ENCODE results near the gene TOMM70. TPM values are rescaled to one million over a fixed set of nuclear protein-coding genes. Genes with fewer than 3 reads are reported as not detected.

Gene TOMM70
- total and polyA plus RNA-seq, 2 of the 13 experiments (the other 11 are each of a cell fraction or from before 2014, with no cell fraction given), result 27.0 to 77.2 TPM

DNA sequence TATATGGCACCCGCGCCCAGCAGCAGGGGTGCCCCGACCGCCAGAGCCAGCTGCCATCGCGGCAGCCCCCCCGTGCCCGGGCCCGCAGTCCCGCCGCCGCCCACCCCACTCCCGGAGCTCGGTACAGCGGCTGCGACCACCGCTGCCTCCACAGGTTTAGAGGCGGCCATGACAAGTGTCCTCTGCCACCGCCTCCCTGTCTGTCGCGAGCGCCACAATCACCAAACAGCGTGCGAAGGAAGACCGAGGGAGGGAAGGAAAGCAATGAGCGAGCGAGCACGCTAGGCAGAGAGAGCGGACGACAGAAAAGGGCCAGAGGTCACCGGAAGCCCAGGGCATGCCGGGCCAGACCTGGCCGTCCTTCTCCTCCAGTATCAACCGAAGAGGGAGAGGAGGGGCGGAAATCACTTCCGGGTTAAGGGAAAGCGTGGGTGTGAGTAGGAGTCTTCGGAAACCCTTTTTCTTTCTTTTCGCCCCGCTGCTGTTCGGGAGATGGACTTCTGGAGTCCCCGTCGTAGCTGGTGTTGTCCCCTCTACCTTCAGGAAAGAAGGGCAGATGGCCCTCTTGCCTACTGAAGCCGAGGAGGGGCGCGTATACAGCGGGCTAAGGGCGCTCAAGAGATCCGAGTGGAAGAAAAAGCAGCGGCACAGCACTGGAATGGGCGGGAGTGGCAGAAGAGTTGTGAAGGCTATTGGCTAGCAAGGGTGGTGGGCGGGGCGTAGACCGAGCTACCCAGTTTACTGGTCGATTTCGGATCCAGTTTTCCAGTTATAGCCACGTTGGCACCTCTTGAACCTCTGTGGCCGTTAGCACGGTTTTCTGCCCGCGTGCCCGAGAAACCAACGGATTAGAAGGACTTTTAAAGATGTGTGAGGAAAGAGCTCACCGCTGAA, at the start of gene TOMM70, which contains the start of gene LNP1 (continued):
- TF ChIP-seq, protein P1, sequence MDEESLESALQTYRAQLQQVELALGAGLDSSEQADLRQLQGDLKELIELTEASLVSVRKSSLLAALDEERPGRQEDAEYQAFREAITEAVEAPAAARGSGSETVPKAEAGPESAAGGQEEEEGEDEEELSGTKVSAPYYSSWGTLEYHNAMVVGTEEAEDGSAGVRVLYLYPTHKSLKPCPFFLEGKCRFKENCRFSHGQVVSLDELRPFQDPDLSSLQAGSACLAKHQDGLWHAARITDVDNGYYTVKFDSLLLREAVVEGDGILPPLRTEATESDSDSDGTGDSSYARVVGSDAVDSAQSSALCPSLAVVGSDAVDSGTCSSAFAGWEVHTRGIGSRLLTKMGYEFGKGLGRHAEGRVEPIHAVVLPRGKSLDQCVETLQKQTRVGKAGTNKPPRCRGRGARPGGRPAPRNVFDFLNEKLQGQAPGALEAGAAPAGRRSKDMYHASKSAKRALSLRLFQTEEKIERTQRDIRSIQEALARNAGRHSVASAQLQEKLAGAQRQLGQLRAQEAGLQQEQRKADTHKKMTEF (CRISPR knock-in tag; IDR thresholded peaks at IDR 0.05), result peak; percentile 73
- TF ChIP-seq RBM22 (optimal IDR thresholded peaks at IDR 0.05; ENCODE audit: low read length) (peak; percentile 82), HHEX (CRISPR knock-in tag; IDR thresholded peaks at IDR 0.05) (no peak), ZNF234 (CRISPR knock-in tag; conservative IDR thresholded peaks at IDR 0.05) (0 out of 2 replicates have a peak, but pooled peaks have one; percentile 61), PRMT3 (CRISPR knock-in tag; IDR thresholded peaks at IDR 0.05; ENCODE audit: borderline replicate concordance, low read depth) (peak; percentile 84; the same call in 1 of the 2 replicates), HNRNPUL1 (IDR thresholded peaks at IDR 0.05; ENCODE audit: low read depth, low read length) (no peak), FOXJ3 (CRISPR knock-in tag; IDR thresholded peaks at IDR 0.05; ENCODE audit: borderline replicate concordance) (peak; percentile 66; the same call in 1 of the 2 replicates), GTF3A (CRISPR knock-in tag; conservative IDR thresholded peaks at IDR 0.05) (0 out of 2 replicates have a peak, but pooled peaks have one; percentile 46)
- TF ChIP-seq, protein P2, sequence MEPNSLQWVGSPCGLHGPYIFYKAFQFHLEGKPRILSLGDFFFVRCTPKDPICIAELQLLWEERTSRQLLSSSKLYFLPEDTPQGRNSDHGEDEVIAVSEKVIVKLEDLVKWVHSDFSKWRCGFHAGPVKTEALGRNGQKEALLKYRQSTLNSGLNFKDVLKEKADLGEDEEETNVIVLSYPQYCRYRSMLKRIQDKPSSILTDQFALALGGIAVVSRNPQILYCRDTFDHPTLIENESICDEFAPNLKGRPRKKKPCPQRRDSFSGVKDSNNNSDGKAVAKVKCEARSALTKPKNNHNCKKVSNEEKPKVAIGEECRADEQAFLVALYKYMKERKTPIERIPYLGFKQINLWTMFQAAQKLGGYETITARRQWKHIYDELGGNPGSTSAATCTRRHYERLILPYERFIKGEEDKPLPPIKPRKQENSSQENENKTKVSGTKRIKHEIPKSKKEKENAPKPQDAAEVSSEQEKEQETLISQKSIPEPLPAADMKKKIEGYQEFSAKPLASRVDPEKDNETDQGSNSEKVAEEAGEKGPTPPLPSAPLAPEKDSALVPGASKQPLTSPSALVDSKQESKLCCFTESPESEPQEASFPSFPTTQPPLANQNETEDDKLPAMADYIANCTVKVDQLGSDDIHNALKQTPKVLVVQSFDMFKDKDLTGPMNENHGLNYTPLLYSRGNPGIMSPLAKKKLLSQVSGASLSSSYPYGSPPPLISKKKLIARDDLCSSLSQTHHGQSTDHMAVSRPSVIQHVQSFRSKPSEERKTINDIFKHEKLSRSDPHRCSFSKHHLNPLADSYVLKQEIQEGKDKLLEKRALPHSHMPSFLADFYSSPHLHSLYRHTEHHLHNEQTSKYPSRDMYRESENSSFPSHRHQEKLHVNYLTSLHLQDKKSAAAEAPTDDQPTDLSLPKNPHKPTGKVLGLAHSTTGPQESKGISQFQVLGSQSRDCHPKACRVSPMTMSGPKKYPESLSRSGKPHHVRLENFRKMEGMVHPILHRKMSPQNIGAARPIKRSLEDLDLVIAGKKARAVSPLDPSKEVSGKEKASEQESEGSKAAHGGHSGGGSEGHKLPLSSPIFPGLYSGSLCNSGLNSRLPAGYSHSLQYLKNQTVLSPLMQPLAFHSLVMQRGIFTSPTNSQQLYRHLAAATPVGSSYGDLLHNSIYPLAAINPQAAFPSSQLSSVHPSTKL (CRISPR knock-in tag; IDR thresholded peaks at IDR 0.05), result peak; percentile 24
- TF ChIP-seq, protein P3, sequence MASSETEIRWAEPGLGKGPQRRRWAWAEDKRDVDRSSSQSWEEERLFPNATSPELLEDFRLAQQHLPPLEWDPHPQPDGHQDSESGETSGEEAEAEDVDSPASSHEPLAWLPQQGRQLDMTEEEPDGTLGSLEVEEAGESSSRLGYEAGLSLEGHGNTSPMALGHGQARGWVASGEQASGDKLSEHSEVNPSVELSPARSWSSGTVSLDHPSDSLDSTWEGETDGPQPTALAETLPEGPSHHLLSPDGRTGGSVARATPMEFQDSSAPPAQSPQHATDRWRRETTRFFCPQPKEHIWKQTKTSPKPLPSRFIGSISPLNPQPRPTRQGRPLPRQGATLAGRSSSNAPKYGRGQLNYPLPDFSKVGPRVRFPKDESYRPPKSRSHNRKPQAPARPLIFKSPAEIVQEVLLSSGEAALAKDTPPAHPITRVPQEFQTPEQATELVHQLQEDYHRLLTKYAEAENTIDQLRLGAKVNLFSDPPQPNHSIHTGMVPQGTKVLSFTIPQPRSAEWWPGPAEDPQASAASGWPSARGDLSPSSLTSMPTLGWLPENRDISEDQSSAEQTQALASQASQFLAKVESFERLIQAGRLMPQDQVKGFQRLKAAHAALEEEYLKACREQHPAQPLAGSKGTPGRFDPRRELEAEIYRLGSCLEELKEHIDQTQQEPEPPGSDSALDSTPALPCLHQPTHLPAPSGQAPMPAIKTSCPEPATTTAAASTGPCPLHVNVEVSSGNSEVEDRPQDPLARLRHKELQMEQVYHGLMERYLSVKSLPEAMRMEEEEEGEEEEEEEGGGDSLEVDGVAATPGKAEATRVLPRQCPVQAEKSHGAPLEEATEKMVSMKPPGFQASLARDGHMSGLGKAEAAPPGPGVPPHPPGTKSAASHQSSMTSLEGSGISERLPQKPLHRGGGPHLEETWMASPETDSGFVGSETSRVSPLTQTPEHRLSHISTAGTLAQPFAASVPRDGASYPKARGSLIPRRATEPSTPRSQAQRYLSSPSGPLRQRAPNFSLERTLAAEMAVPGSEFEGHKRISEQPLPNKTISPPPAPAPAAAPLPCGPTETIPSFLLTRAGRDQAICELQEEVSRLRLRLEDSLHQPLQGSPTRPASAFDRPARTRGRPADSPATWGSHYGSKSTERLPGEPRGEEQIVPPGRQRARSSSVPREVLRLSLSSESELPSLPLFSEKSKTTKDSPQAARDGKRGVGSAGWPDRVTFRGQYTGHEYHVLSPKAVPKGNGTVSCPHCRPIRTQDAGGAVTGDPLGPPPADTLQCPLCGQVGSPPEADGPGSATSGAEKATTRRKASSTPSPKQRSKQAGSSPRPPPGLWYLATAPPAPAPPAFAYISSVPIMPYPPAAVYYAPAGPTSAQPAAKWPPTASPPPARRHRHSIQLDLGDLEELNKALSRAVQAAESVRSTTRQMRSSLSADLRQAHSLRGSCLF (CRISPR knock-in tag; IDR thresholded peaks at IDR 0.05; ENCODE audit: borderline replicate concordance), result no peak; the same call in 1 of the 2 replicates
- TF ChIP-seq, protein P4, sequence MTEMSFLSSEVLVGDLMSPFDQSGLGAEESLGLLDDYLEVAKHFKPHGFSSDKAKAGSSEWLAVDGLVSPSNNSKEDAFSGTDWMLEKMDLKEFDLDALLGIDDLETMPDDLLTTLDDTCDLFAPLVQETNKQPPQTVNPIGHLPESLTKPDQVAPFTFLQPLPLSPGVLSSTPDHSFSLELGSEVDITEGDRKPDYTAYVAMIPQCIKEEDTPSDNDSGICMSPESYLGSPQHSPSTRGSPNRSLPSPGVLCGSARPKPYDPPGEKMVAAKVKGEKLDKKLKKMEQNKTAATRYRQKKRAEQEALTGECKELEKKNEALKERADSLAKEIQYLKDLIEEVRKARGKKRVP (CRISPR knock-in tag; IDR thresholded peaks at IDR 0.05), result peak in 1 of 2 experiments; percentile 48; a peak in 1 of 4 replicates
